Nephron progenitor cell (in vitro differentiated cells): ENCODE measurements around the gene FAM149B1.

ENCODE experiments used
- DNase-seq: peaks from one replicate; pipeline ENCODE4 v3.0.0; 2021
- H3K27ac Mint-ChIP-seq: 2 replicates; pipeline ENCODE4 v1.8.0; 2021; ENCODE audit warnings: mild to moderate bottlenecking, moderate library complexity, mixed read lengths
- H3K27me3 Mint-ChIP-seq: 2 replicates; pipeline ENCODE4 v1.8.0; 2021; ENCODE audit warnings: mild to moderate bottlenecking, low read depth, mixed read lengths; ENCODE audit not compliant: poor library complexity
- H3K36me3 Mint-ChIP-seq: 2 replicates; pipeline ENCODE4 v1.8.0; 2021; ENCODE audit warnings: low read depth, mixed read lengths
- H3K4me1 Mint-ChIP-seq: 2 replicates; pipeline ENCODE4 v1.8.0; 2021; ENCODE audit warnings: mixed read lengths
- H3K4me3 Mint-ChIP-seq: 2 replicates; pipeline ENCODE4 v1.8.0; 2021; ENCODE audit warnings: mild to moderate bottlenecking, moderate library complexity, mixed read lengths
- H3K9me3 Mint-ChIP-seq: 2 replicates; pipeline ENCODE4 v1.8.0; 2021; ENCODE audit warnings: mild to moderate bottlenecking, moderate library complexity, mixed read lengths
- TF ChIP-seq, protein P1 (sequence below): fragments of 200-600 bp; sonication (generic); IDR thresholded peaks from 2 replicates; pipeline ENCODE4 v1.5.0; 2021; ENCODE audit warnings: antibody characterized with exemption

Gene FAM149B1

DNA sequence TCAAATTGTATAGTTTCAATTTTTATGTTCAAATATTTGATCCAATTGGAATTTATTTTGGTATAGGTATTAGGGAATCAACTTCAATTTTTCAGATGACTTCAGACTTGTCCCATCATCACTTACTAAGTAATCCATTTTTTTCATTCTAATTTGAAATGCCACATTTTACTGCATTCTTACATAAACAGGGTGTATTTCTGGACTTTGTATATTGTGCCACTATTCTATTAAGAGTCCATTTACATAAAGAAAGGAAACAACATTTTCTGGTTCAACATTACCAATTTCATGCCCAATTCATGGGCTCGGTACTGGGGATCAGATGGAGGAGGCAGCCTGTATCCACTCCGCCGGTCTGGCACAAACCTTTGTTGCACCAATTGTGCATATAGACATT is 15.9 kb upstream of the FAM149B1 start:
- Mint-ChIP-seq H3K36me3 (peaks cover 75% of the 10 kb centered on the region), H3K9me3 (peaks cover 22% of the 10 kb centered on the region), H3K4me3 (no peak overlapping the region)

DNA sequence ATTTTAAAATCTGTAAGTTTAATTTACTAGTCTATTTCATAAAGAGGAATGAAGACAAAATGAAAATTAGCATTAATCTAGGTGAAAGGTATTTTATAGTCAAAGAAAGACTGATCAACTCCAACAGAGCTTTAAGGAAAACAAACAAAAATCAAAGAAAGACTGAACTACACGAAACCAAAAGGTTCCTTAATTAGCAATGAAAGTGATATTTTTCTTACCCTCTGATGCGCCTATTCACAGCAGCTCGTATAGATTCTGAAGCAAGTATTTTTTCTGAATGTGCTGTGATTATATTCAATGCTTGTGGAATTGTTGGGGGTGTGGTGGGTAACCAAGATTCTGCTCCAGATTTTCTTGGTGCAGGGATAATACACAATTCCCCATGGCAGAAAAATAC is 11.9 kb upstream of the FAM149B1 start:
- Mint-ChIP-seq H3K4me1 (no peaks in the 10 kb centered on the region), H3K27me3 (peaks cover 2% of the 10 kb centered on the region), H3K36me3 (peaks cover 67% of the 10 kb centered on the region), H3K4me3 (no peak overlapping the region), H3K9me3 (peaks cover 11% of the 10 kb centered on the region), H3K27ac (no peak overlapping the region)
- TF ChIP-seq, protein P1, sequence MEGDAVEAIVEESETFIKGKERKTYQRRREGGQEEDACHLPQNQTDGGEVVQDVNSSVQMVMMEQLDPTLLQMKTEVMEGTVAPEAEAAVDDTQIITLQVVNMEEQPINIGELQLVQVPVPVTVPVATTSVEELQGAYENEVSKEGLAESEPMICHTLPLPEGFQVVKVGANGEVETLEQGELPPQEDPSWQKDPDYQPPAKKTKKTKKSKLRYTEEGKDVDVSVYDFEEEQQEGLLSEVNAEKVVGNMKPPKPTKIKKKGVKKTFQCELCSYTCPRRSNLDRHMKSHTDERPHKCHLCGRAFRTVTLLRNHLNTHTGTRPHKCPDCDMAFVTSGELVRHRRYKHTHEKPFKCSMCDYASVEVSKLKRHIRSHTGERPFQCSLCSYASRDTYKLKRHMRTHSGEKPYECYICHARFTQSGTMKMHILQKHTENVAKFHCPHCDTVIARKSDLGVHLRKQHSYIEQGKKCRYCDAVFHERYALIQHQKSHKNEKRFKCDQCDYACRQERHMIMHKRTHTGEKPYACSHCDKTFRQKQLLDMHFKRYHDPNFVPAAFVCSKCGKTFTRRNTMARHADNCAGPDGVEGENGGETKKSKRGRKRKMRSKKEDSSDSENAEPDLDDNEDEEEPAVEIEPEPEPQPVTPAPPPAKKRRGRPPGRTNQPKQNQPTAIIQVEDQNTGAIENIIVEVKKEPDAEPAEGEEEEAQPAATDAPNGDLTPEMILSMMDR: no peak
- DNase-seq: no peak

More for the DNA sequence above, 15.9 kb upstream of the FAM149B1 start:
- Mint-ChIP-seq H3K4me1 (no peaks in the 10 kb centered on the region), H3K27me3 (no peaks in the 10 kb centered on the region), H3K27ac (no peak overlapping the region)
- no peak for DNase-seq
- TF ChIP-seq, protein P1: no peak

DNA sequence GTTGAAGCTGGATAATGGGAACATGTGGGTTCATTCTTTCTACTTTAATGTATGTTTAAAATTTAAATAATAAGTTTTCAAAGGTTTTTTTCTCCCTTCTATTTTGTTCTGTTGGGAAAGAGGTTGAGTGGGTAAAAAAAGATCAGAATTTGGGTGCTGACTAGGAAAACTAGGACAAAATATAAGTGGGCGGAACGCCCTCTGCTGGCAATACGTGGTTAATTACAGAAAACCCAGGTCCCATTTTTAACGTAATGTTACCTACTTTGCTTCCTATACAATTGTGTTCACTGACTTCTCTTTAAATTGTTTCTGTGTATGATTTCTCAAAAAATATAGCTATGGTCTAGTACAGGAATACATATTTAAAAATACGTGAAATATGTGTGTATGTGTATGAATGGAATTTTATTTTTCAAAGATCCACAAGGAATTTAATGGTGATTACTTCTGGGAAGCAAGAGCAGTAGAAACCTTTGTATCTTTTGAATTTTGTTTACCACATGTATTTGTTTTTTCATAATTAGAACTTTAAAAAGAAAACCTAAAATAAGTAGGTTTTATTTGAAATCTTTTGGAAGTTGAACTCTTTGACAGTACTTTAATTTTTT is 8.8 kb upstream of the FAM149B1 start:
- no peak overlapping the region for H3K27ac Mint-ChIP-seq
- peaks cover 4% of the 10 kb centered on the region for H3K9me3 Mint-ChIP-seq
- no peaks in the 10 kb centered on the region for H3K4me1 Mint-ChIP-seq
- peak; percentile 55 for DNase-seq
- H3K27me3 Mint-ChIP-seq: peaks cover 2% of the 10 kb centered on the region
- TF ChIP-seq, protein P1: peak; percentile 82
- no peak overlapping the region for H3K4me3 Mint-ChIP-seq
- H3K36me3 Mint-ChIP-seq: peaks cover 63% of the 10 kb centered on the region

DNA sequence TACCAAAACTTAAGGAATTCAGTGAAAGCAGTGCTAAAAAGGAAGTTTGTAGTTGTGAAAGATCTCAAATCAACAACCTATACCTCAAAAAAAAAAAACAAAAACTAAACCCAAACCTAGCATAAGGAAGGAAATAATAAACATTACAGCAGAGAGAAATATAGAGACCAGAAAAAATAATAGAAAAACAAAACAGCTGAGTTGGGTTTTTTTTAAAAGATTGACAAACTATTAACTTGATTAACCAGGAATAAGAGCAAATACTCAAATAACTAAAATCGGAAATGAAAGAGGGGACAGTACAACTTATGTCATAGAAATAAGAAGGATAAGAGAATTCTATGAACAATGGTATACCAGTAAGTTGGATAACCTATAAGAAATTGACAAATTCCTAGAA is 6.8 kb upstream of the FAM149B1 start:
- peaks cover 2% of the 10 kb centered on the region for H3K27me3 Mint-ChIP-seq
- peaks cover 67% of the 10 kb centered on the region for H3K36me3 Mint-ChIP-seq
- TF ChIP-seq, protein P1: no peak
- no peak overlapping the region for H3K27ac Mint-ChIP-seq
- no peaks in the 10 kb centered on the region for H3K4me1 Mint-ChIP-seq
- DNase-seq: no peak
- no peak overlapping the region for H3K4me3 Mint-ChIP-seq
- H3K9me3 Mint-ChIP-seq: peaks cover 12% of the 10 kb centered on the region

DNA sequence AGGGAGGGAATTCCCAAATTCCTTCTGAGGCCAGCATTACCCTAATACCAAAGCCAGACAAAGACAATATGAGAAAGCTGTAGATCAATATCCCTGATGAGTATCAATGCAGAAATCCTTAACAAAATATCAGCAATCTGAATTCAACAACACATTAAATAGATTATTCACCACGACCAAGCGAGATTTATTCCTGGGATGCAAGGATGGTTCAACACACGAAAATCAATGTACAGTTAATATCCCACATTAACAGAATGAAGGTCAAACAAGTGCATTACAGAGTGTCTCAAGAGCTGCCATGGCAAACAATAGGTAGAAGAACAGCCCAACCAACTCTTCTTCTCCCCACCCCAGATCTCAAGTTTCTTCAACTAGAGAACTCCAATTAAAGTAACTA is 6.3 kb upstream of the FAM149B1 start:
- TF ChIP-seq, protein P1: no peak
- H3K4me3 Mint-ChIP-seq: no peak overlapping the region
- H3K4me1 Mint-ChIP-seq: peaks cover 2% of the 10 kb centered on the region
- H3K36me3 Mint-ChIP-seq: peaks cover 67% of the 10 kb centered on the region
- H3K27me3 Mint-ChIP-seq: peaks cover 2% of the 10 kb centered on the region
- H3K27ac Mint-ChIP-seq: no peak overlapping the region
- peaks cover 18% of the 10 kb centered on the region for H3K9me3 Mint-ChIP-seq
- DNase-seq: no peak

DNA sequence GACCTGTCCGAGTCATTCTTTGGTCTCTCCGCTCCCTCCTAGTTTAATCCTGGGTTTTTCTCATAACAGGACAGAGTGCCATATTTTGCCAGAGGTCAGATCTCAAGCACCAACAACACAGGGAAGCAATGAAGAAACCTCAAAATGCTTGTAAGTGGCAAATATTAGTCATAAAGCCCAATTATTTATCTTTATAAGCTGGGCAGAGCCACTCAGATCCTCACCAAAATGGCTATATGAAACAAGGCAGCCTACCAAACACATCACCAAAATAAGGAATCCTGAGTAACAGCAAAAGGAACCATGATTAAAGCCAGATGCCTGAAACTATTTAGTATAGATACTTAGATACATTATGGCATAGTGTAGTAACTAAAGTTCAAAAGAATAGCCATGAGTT is 4.8 kb upstream of the FAM149B1 start:
- no peak overlapping the region for H3K27ac Mint-ChIP-seq
- peaks cover 15% of the 10 kb centered on the region for H3K4me1 Mint-ChIP-seq
- peaks cover 2% of the 10 kb centered on the region for H3K27me3 Mint-ChIP-seq
- H3K36me3 Mint-ChIP-seq: peaks cover 73% of the 10 kb centered on the region
- H3K9me3 Mint-ChIP-seq: peaks cover 30% of the 10 kb centered on the region
- no peak overlapping the region for H3K4me3 Mint-ChIP-seq
- no peak for DNase-seq
- TF ChIP-seq, protein P1: no peak
